ENCODE data around the gene LRRN2. TPM values are rescaled to one million over a fixed set of nuclear protein-coding genes. Genes with fewer than 3 reads are reported as not detected.
"Not testable (repeated sequence)": the region's sequence is repeated elsewhere in the genome, so short reads cannot be mapped to it uniquely, and the experiment has no call there.

LRRN2 gene
- total RNA-seq, 4 donors from 2014 or later, result 2.0 to 32.9 (median 23.8) TPM

- H3K27me3 ChIP-seq, result no peaks in the 10 kb centered on the region
- 71 to 86% methylated on average over 3 to 7 of the region's 7 CpGs for WGBS, 2 donors (ENCODE audit: low coverage in 1 of 2)
- H3K36me3 ChIP-seq, result no peaks in the 10 kb centered on the region
- TF ChIP-seq EP300 (IDR thresholded peaks at IDR 0.05; ENCODE audit: low read depth) (no peak), POLR2A (IDR thresholded peaks at IDR 0.05) (no peak), POLR2AphosphoS5 (IDR thresholded peaks at IDR 0.05) (no peak), CTCF (IDR thresholded peaks at IDR 0.05) (no peak)
- no peaks in the 10 kb centered on the region for H3K4me1 ChIP-seq
- in situ Hi-C loops (cut with MboI; ENCODE audit: low pct_ligation_motif_present in 1 of 4, low pct_unique_long_range_greater_than_20kb in 1 of 4, low sequenced_read_pairs in 3 of 4), result no loop called here
- intact Hi-C loops (cut with DNase I; ENCODE audit: low total_unique reads), result no loop called here
- no peak overlapping the region for H3K27ac ChIP-seq
- no peak overlapping the region for H3K4me3 ChIP-seq
- no peaks in the 10 kb centered on the region for H3K9me3 ChIP-seq
- no peak for DNase-seq
These were observed 7.4 kb upstream of the LRRN2 start for GRCh38 chr1:204692841-204693356.

GRCh38 chr1:204692325-204692840 is 6.8 kb upstream of the LRRN2 start:
- in situ Hi-C loops (cut with MboI; ENCODE audit: low pct_ligation_motif_present in 1 of 4, low pct_unique_long_range_greater_than_20kb in 1 of 4, low sequenced_read_pairs in 3 of 4) (no loop called here), intact Hi-C loops (cut with DNase I; ENCODE audit: low total_unique reads) (no loop called here)
- no peak overlapping the region for H3K27ac ChIP-seq
- TF ChIP-seq EP300 (IDR thresholded peaks at IDR 0.05; ENCODE audit: low read depth), result no peak
- no peak for TF ChIP-seq POLR2AphosphoS5 (IDR thresholded peaks at IDR 0.05)
- no peak for TF ChIP-seq CTCF (IDR thresholded peaks at IDR 0.05)
- TF ChIP-seq POLR2A (IDR thresholded peaks at IDR 0.05), result no peak
- DNase-seq, result no peak
- 86% methylated on average over 1 of the region's 1 CpG; no CpG with 5 or more reads in 1 of the 2 donors for WGBS, 2 donors (ENCODE audit: low coverage in 1 of 2)
- H3K36me3 ChIP-seq, result no peaks in the 10 kb centered on the region
- H3K9me3 ChIP-seq, result no peaks in the 10 kb centered on the region
- no peak overlapping the region for H3K4me3 ChIP-seq
- no peaks in the 10 kb centered on the region for H3K4me1 ChIP-seq
- no peaks in the 10 kb centered on the region for H3K27me3 ChIP-seq

- H3K4me3 ChIP-seq; H3K27me3 ChIP-seq; H3K27ac ChIP-seq; DNase-seq; H3K36me3 ChIP-seq; H3K4me1 ChIP-seq; intact Hi-C loops (cut with DNase I; ENCODE audit: low total_unique reads); in situ Hi-C loops (cut with MboI; ENCODE audit: low pct_ligation_motif_present in 1 of 4, low pct_unique_long_range_greater_than_20kb in 1 of 4, low sequenced_read_pairs in 3 of 4); H3K9me3 ChIP-seq: not testable (repeated sequence)
- WGBS, 2 donors (ENCODE audit: low coverage in 1 of 2), result 44 to 62% methylated on average over 4 to 6 of the region's 6 CpGs
These were observed 5.8 kb upstream of the LRRN2 start for GRCh38 chr1:204691328-204691730.

GRCh38 chr1:204688776-204689175 is 3.2 kb upstream of the LRRN2 start:
- no peaks in the 10 kb centered on the region for H3K9me3 ChIP-seq
- intact Hi-C loops (cut with DNase I; ENCODE audit: low total_unique reads), result no loop called here
- DNase-seq, result no peak

More at GRCh38 chr1:204688776-204689175, 3.2 kb upstream of the LRRN2 start:
- Histone ChIP-seq H3K36me3 (no peaks in the 10 kb centered on the region), H3K27ac (no peak overlapping the region), H3K27me3 (peaks cover 17% of the 10 kb centered on the region), H3K4me1 (peaks cover 0 to 20% (median 15%) of the 10 kb centered on the region in 4 donors), H3K4me3 (no peak overlapping the region)
- TF ChIP-seq POLR2AphosphoS5 (IDR thresholded peaks at IDR 0.05) (no peak), CTCF (IDR thresholded peaks at IDR 0.05) (no peak), EP300 (IDR thresholded peaks at IDR 0.05; ENCODE audit: low read depth) (no peak), POLR2A (IDR thresholded peaks at IDR 0.05) (no peak)
- in situ Hi-C loops (cut with MboI; ENCODE audit: low pct_ligation_motif_present in 1 of 4, low pct_unique_long_range_greater_than_20kb in 1 of 4, low sequenced_read_pairs in 3 of 4), result no loop called here
- 79% methylated on average over 2 of the region's 2 CpGs; no CpG with 5 or more reads in 1 of the 2 donors for WGBS, 2 donors (ENCODE audit: low coverage in 1 of 2)
